NCI-H1436 treated with DMSO at 0.1 percent for 48 hours (cell line): ENCODE measurements around the gene FGR.
"Not testable (repeated sequence)": the region's sequence is repeated elsewhere in the genome, so short reads cannot be mapped to it uniquely, and the experiment has no call there.

Source experiments
- DNase-seq: peaks from one replicate; lab custom pipeline; 2025; lab: John Stamatoyannopoulos, UW

Gene FGR

DNA sequence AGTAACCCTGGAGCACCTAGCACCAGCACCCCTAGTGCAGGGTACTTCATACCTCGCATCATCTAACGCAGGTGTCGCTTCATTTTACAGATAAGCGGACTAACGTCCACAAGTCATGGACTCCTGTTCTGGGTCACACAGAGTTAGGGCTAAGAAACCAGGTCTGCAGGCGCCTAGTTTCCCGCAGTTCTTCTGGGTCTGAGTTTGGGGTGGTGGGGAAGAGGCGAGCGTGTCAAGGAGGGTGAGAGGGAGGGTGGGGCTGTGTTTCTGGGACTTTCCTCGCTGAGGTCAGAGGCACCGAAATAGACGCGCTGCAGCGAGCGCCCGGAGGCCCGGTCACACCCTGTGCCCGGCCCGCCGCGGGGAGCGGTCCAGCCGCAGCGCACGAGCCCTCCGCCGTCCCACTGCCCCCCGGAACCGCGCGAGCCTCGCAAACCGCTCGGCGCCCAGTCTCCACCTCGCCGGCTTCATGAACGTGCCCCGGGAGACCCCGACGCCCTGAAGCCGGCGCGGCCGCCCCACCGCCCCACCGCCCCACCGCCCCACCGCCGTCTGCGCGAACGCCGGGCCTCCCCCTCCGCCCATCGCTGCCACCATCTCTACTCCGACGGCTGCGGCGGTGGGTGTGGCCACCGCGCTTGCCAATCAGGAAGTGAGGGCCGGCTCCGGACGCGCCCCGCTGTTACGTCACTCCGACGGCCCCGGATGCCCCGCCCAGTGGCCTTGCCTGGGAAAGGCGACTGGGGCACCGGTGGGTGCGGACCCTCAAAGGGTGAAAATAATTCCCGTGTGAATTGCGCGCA lies 24.7 kb upstream of the FGR start:
- peak; percentile 41 for DNase-seq

DNA sequence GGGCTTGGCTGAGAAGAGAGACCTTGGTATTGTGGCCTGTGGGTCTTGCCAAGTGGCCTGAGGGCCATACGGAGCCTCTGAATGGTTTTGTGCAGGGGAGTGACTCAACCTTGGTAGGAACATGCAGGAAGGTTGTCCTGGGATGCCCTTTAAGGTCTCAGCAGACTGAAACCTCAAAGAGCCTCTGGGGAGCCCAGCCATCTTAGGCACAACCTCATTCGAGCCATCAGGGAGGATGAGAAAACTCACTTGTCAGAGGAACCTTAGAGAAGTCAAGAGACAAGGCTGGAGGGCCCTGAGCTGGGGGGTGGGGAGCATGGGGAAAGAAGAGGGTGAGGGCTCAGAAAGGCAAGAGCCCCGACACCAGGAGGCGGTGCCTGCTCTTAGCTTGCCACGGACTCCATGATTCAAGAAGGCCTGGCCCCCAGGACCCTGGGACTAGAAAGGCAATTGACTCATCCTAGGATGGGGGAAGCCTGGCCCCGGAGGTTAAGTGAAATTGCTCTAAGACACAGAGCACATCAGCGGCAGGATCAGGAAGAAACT lies 24.0 kb upstream of the FGR start:
- DNase-seq: no peak

DNA sequence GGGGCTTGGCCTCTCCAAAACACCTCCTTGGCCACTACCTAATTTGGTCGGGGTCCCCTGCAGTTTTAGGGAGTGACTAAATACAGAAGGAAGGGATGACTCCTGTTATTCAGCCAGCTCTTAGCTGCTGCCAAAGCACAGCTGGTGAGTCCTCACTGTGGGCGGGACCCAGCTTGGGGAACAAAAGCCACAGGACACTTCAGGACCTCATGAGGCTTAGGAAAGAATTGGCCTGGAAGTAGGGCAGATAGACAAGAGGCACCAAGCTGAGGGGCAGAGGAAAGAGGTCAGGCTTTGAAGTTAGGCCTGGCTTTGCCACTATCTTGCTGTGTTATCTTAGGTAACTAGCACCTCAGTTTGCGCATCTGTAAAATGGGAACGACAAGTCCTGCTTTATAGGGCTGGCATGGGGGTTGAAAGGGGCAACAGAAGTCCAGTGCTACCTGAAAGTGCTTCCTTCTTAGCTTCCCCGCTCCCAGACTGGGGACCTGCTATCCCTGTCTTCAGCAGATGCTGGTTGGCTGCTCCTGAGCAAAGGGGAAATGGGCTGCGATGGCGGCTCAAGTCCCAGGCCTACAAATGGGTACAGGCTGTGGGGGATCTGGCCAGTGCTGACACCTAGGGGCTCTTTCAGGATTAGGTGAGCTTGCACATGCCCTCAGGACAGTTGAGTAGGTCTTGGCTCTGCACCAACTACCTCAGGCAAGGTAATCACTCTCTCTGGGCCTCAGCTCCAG lies 21.3 kb upstream of the FGR start:
- DNase-seq: no peak

DNA sequence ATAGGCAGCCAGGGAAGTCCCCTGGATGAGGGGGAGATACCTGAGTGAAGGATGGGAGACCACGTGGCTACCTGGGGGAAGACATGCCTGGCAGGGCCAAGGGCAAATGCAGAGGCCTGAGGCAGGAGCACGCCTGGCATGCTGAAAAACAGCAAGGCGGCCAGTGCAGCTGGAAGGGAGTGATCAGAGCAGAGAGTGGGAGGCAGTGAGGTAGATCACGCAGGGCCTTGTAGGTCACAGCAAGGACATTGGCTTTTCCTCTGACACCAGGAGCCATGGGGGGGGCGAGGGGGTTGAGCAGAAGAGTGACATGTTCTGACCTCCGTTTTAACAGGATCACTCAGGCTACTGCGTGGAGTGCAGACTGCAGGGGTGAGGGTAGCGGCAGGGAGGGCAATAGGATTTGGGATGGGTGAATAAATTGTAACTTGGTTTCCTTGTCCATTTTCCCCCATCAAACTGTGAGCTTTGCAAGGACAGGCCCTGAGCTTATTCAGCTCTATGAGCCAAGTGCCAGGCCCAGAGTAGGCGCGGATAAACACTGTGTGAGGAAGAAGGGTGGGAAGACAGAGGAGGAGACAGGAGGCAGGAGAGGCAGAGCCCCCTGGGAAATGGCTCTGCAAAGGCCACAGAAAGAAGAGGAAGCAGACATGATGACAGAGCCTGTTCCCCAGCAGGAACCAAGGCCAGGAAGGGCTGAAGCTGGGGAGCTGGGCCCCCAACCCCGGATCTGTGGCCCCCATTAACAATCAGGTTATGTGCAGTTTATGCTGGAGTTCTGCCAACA lies 20.4 kb upstream of the FGR start:
- no peak for DNase-seq

DNA sequence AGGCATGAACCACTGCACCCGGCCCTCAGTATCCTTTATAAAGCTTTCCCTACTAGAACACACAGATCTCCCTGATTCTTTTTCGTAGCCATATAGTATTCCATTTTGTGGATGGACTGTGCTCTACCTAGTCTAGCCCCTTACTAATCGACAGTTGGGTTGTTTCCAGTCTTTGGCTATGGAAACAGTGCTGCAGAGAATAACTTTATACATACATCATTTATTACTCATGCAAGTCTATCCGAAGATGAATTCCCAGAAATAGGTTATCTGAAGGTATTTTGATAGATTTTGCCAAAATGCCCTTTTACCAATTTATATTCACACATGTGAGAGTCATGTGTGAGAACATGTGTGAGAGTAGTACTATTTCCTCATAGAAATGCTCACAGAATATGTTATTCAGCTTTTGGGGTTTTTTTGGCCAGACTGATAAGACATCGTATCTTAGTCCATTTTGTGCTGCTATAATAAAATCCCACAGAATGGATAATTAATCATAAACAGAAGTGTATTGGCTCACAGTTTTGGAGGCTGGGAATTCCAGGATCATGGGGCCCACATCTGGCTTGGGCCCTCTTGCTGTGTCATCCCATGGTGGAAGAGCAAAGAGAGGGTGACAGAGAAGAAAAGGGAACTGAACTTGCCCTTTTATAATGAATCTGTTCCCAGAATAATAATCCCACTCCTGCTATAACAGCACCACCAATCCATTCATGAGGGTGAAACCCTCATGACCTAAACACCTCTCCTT lies 17.3 kb upstream of the FGR start:
- no peak for DNase-seq

DNA sequence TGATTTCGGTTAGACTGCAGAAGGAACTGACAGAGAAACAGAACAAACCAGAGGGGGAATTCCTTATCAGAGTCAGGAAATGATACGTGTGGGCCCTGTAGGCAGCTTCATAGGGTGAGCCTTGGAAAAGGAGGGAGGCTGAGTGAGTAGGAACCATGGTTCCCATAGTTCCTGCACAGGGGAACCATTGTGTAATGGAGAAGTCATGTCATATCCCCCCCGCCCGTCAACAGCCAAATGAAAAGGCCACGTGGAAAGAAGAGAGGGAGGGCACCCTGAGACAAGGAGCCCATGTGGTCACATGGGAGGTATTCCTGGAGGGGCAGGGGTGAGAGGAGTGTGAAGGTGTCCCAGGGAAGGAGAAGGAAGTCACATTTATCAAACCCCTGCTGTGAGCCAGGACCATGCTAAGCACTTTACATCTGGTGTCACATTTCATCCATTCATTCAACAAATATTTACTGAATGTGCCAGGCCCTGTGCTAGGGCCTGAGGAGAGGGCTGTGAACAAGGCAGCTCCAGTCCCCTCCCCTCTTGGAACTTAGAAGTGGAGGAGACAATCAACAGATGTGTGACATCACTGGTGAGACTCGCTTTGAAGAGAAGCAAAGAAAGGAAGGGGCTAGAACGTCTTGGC lies 15.7 kb upstream of the FGR start:
- no peak for DNase-seq

DNA sequence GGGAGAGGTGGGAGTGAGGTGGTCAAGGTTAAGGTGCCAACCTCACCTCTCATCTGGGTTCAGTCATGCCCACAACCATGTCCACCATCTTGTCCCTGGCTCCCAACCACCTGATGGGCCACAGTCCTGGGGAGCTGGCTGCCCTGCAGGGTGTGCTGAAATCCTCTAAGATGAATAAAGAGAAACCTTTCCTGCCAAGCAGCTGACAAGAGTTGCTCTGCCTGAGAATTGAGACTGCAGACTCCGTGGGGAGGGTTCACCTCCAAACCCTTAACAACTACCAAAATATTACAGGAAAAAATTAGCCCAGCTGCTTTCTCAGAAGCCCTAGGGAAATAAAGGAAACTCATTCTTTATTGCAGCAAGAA lies 15.2 kb upstream of the FGR start:
- no peak for DNase-seq

DNA sequence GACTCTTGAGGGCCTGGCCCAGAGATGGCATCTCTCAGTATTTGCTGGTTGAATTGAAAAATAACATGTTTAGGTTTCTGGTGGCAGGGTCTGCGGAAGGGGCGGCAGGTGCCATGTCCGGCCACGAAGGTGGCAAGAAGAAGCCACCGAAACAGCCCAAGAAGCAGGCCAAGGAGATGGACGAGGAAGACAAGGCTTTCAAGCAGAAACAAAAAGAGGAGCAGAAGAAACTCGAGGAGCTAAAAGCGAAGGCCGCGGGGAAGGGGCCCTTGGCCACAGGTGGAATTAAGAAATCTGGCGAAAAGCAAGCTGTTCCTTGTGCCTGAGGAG lies 14.3 kb upstream of the FGR start:
- DNase-seq: no peak

DNA sequence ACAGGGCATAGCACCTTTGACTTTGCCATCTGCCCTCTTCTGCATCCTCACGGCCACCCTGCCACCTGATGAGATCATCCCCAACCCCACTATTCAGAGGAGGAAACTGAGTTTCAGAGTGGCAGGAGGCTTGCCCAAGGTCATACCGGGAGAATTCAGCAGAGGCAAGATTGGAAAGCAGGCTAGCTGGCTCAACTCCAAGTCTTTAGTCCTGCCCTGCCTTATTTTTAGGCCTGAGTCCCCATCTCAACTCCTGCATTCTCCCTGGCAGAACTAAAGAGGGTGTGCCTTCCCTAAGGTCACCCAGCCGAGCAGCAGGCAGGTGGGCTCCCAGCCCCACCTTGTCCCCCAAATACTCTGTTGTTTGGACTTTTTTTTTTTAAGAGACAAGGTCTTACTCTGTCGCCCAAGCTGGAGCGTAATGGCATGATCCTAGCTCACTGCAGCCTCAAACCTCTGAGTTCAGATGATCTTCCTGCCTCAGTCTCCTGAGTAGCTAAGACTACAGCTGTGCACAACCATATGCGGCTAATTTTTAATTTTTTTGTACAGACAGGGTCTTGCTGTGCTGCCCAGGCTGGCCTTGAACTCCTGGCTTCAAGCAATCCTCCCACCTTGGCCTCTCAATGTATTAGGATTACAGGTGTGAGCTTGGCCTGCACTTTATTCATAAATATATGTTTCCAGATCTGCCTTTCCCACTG lies 13.8 kb upstream of the FGR start:
- DNase-seq: no peak

DNA sequence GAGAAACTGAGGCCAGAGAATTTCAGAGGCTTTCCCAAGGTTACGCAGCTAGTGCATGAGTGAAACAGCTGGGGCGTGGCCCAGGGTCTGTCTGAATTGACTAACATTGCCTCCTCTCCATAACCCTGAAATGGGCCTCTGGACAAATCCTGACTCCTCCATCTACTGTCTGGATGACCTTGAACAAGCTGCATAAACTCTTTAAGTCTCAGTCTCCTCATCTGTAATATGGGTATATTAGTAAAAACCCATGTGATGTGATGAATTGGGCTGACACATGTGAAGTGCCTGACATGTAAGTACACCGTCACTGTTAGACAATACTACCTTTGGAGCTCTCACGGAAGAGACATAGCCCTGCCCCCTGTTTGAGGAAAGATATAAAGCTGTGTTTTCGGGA lies 12.3 kb upstream of the FGR start:
- no peak for DNase-seq

DNA sequence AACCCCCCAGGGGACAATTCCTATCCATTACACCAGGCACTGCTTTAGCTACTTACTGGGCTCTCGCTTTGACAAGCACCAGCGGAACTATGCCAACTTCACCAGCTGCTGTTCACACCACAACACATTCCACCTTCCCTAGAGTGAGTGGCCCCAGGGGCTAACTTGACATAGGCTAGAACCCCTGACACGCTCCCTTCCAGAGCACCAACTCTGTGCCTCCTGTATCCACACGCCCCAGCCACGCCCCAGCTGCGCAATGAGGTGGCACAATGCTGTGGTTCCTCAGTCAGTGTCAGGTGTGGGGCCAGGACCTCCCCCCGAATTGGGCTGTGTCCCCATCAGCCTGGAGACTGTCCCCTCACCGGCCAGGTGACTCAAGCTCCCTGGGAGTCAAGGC lies 11.7 kb upstream of the FGR start:
- no peak for DNase-seq

DNA sequence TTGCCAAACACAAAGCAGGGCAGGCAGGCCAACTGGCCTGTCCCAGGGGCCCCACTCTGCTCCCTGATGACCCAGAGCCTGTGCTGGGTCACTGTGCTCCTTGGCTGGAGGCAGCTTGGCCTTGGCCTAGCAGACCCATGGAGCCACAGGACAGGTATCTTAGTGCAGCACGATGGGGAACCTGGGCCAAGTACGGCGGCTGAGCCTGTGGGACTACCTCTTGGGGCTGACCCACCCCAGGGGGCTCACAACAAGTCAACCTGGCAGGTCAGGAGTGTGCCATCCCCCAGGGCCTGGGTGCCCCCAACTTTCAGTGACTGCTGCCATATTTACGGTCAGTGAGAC lies 10.1 kb upstream of the FGR start:
- DNase-seq: no peak

DNA sequence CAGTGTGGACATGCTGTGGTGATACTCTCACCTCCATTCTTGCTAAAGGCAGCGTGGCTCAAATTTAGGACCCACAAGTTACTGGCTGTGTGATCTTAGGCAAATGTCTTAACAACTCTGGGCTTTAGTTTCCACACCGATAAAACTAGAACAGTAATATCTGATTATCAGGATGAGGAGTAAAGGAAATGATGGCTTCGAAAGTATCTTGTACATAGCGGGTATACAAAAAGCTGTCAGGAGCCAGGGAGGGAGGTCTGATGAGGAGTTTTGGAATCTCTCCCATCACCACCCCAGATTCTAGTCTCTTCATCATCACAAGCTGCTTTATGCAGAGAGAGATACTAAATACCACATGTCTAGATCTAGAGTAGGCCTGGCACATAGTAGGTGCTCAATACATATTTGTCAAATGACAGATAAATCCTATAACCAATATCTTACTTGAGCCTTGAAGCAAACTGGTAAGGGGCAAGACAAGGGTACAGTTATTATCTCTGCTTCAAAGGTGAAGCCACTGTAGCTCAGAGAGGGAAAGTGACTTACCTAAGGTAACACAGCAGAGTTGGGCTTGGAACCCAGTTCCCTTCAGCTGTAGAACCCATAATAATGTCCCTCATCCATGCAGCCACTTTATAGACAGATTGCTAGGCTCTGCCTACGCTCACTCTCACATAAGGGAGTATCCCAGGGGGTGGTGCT lies 9.5 kb upstream of the FGR start:
- DNase-seq: no peak

DNA sequence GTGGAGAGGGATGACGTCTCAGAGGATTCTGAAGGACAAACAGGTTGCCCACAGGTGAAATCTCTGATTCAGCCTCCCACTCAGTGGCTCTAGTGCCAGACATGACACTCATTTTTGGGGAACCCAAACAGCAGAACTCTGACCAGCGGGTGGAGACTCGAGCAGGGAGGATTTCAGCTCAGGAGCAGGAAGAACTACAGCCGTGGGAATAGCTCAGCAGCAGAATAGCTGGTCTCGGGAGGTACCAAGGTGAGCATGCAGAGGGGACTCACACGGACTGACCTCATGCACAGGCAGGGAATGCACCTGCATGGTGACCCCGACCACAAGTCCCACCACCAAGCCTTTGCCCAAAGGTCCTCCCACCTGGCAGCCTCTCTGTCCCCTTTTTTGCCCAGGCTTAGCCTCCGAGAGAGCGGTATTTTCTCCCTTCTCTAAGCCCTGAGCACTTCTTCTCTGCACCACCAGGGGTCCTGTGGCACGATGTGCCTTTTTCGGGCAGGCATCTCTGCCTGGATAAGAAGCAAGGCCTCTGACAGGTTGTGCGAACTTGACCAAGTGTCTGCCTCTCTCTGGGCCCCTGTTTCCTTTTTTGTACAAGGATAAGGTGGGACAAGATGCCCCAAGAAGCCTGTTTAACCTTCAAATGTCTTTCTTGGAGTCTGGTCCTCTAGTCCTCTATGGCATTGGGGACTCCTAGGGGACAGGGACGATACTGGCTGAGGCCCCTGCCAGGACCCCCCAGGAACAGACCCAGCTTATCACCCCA lies 8.8 kb upstream of the FGR start:
- no peak for DNase-seq

DNA sequence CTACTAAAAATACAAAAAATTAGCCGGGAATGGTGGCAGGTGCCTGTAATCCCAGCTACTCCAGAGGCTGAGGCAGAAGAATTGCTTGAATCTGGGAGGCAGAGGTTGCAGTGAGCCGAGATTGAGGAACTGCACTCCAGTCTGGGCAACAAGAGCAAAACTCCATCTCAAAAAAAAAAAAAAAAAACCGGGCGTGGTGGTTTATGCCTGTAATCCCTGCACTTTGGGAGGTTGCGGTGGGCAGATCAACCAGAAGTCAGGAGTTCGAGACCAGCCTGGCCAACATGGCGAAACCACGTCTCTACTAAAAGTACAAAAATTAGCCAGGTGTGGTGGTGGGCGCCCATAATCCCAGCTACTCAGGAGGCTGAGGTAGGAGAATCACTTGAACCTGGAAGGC lies 5.5 kb upstream of the FGR start:
- not testable (repeated sequence) for DNase-seq

DNA sequence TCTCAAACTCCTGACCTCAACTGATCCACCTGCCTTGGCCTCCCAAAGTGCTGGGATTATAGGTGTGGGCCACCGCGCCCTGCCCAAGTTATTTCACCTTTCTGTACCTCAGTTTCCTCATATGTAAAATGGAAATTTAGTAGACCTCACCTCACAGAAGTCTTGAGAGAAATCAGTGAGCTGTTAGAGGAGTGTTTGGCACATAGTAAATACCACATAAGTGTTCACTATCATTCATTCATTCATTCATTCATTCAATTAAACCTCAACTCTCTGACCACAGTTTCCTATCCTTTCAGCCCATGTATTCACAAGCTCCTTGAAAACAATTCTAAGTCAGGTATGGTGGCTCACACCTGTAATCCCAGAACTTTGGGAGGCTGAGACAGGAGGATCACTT lies 3.8 kb upstream of the FGR start:
- DNase-seq: no peak

DNA sequence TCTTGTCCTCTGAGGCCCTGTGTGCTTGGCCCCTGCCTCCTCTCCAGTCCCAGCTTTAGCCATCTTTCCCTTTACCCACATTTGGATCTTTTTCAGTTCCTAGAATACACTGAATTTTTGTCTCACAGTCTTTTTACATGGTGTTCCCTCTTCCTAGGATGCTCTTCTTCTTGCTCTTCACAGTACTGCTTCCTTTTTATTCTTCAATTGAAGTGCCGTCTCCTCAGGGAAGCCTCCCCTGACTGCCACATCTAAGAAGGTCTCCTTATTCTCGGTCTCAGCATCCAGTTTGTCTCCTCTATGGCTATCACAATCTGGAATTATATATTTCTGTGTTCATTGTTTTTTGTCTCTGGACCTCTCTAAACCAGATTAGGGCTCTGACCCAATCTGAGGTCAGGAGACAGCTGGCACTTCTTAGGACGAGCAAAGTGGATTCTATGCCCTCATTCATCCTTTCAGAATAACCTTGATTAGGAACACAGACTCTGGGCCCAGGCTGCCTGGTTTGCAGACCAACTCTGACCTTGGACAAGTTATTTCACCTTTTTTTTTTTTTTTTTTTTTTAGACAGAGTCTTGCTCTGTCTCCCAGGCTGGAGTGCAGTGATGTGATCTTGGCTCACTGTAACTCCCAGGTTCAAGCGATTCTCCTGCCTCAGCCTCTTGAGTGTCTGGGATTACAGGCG lies 3.2 kb upstream of the FGR start:
- no peak for DNase-seq

DNA sequence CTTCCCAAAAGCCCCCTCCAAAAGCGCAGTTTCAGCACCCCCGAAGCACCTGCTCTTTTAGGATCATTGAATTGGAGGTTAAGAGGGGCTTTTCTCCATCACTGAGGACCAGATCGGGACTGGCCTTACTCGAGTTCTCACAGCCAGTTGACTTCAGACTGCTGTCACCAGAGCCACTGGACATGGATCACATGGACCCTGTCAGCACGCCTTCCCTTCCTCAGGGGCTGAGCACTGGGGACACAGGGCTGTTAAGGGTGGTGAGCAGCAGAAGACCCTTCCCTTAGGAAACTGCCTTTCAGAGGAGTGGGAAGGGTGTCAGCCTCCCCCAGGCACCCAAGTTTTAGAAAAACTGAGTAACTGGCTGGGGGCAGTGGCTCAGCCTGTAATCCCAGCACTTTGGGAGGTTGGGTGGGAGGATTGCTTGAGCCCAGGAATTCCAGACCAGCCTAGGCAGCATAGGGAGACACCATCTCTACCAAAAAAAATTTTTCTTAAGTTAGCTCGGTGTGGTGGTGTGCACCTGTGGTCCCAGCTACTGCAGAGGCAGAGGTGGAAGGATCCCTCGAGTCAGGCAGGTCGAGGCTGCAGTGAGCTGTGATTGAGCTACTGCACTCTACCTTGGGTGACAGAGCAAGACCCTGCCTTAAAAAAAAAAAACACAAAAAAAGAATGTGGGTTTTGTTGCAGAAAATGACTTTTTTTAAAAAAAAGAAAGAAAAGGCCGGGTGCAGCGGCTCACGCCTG lies 584 bp upstream of the FGR start:
- DNase-seq: no peak
